ENCODE data around the gene INPP4B. TPM values are rescaled to one million over a fixed set of nuclear protein-coding genes. Genes with fewer than 3 reads are reported as not detected.
"Not testable (repeated sequence)": the region's sequence is repeated elsewhere in the genome, so short reads cannot be mapped to it uniquely, and the experiment has no call there.

The INPP4B gene
- total RNA-seq, 1 donor, result 46.9 TPM

DNA sequence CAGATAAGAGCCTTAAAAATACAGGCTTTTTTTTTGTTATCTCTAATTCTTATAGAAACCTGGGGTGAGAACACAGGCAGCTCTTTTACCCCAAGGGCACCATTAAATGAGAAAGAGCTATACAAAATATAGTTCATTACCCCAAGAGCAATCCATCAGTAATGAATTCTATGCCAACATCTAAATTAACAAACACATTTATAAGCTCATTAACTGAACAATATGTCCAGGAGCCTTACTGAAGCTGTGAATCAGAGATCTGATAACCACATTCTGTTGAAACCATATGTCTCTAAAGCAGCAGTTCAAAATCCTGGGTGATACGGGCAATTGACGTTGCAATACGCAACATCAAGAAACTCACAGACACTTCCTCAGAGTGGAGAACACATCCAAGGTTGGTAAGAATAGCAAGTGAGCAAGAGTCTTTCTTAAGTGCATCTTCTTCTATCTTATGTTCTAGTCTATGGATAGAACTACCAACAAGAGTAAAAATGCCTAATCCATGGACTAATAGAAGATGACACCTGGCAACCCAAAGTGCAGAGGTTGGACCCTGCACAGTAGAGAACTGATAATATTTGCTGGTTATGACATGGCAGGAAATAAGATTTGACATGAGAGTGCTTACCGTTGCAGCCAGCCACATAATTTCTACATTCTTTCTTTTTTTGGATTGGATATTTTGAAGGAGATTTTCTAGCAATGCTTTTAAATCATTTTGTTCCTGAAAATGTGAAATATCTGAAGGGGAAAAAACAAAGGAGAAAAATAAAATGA, 760.4 kb downstream of the INPP4B start:
- Histone ChIP-seq H3K27me3 (ENCODE audit: insufficient read depth, low read length) (no peaks in the 10 kb centered on the region), H3K9me3 (ENCODE audit: low read depth, low read length) (no peaks in the 10 kb centered on the region), H3K4me1 (ENCODE audit: insufficient read depth, low read length) (no peaks in the 10 kb centered on the region), H3K4me3 (ENCODE audit: low read length) (no peak overlapping the region)

DNA sequence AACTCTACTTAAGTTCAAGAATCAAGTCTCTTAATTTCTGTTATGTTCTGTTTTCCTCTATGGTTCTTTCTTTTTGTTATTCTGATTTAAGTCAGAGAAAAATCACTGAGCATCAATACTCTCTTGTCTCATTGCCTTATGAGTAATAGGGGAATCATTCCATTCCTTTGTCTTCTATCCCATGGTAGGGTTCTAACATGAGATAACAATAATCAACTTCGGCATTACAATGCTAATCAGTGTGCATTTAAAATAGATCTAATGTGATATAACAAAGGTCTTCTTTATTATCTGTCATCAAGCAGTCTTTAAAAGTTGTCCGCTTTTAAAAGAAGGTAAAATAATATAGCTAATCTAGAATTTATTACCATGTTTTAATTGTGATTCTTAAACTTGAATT, 762.8 kb downstream of the INPP4B start:
- no peaks in the 10 kb centered on the region for H3K27me3 ChIP-seq (ENCODE audit: insufficient read depth, low read length)
- H3K9me3 ChIP-seq (ENCODE audit: low read depth, low read length), result no peaks in the 10 kb centered on the region
- H3K4me1 ChIP-seq (ENCODE audit: insufficient read depth, low read length), result no peaks in the 10 kb centered on the region
- no peak overlapping the region for H3K4me3 ChIP-seq (ENCODE audit: low read length)

DNA sequence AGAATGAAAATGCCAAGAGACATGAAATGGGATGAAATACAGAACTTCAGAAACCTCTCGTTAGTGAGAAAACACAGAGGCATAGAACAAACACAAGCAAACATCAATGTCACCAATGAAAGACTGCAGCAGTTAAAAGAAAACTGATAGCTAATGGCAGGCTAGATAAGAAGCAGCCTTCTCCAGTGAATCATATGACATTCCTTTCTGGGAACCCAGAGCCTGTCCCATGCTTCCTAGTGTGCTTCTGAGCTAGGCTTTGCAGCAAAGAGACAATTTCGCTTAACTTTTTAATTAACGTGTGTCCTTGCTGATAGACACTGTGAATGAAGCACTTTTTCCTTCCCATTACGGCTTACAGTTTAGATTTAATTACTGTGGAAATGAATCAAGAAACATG, 765.1 kb downstream of the INPP4B start:
- Histone ChIP-seq H3K27me3 (ENCODE audit: insufficient read depth, low read length) (no peaks in the 10 kb centered on the region), H3K9me3 (ENCODE audit: low read depth, low read length) (no peaks in the 10 kb centered on the region), H3K4me3 (ENCODE audit: low read length) (no peak overlapping the region), H3K4me1 (ENCODE audit: insufficient read depth, low read length) (no peaks in the 10 kb centered on the region)

DNA sequence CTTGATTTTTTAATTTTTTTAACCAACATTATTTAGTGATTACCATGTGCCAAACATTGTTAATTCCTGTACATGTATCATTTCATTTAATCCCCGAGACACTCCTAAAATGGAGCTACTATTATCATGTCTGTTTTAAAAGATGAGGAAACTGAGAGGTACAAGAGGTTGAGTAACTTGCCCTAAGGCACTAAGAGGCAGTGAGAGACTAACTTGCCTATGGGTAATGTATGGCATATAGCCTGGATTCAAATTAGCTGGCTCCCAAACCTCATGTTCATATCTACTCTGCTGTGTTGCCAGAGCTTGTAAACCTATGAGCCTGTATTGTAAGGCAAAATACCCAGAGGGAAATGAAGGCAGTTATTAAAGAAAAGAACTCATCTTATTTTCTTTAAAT, 766.1 kb downstream of the INPP4B start:
- Histone ChIP-seq H3K27me3 (ENCODE audit: insufficient read depth, low read length) (no peaks in the 10 kb centered on the region), H3K4me3 (ENCODE audit: low read length) (no peak overlapping the region), H3K4me1 (ENCODE audit: insufficient read depth, low read length) (no peaks in the 10 kb centered on the region), H3K9me3 (ENCODE audit: low read depth, low read length) (no peaks in the 10 kb centered on the region)

DNA sequence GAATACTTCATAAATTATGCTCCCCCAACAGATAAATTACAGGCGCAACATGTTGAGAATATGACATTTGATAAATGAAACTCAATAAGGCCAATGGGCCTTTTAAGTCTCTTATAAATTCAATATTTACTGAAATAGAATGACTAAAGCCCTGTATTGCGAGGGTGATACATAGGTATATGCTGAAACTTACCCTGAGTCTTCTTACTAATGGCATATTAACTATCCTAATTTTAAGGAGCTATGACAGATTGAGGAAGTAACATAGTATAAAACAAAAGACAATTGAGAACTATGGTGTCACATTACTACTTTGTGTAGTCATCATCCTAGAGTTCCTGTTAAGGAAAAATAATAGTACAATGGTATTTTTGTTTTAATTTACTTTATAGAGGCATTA, 769.1 kb downstream of the INPP4B start:
- Histone ChIP-seq H3K4me1 (ENCODE audit: insufficient read depth, low read length) (no peaks in the 10 kb centered on the region), H3K4me3 (ENCODE audit: low read length) (no peak overlapping the region), H3K9me3 (ENCODE audit: low read depth, low read length) (no peaks in the 10 kb centered on the region), H3K27me3 (ENCODE audit: insufficient read depth, low read length) (no peaks in the 10 kb centered on the region)

DNA sequence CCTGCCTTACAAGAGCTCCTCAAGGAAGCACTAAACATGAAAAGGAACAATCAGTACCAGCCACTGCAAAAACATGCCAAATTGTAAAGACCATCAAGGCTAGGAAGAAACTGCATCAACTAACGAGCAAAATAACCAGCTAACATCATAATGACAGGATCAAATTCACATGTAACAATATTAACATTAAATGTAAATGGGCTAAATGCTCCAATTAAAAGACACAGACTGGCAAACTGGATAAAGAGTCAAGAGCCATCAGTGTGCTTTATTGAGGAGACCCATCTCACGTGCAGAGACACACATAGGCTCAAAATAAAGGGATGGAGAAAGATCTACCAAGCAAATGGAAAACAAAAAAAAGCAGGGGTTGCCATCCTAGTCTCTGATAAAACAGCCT, 777.8 kb downstream of the INPP4B start:
- H3K4me1 ChIP-seq (ENCODE audit: insufficient read depth, low read length); H3K9me3 ChIP-seq (ENCODE audit: low read depth, low read length); H3K27me3 ChIP-seq (ENCODE audit: insufficient read depth, low read length); H3K4me3 ChIP-seq (ENCODE audit: low read length): not testable (repeated sequence)

DNA sequence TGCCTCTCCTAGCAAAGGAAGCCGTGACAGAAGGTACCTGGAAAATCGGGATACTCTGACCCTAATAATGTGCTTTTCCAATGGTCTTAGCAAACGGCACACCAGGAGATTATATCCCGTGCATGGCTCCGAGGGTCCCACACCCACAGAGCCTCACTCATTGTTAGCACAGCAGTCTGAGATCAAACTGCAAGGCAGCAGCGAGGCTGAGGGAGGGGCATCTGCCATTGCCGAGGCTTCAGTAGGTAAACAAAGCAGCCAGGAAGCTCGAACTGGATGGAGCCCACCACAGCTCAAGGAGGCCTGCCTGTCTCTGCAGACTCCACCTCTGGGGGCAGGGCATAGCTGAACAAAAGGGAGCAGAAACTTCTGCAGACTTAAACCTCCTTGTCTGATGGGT, 779.5 kb downstream of the INPP4B start:
- H3K4me3 ChIP-seq (ENCODE audit: low read length); H3K27me3 ChIP-seq (ENCODE audit: insufficient read depth, low read length); H3K9me3 ChIP-seq (ENCODE audit: low read depth, low read length); H3K4me1 ChIP-seq (ENCODE audit: insufficient read depth, low read length): not testable (repeated sequence)

DNA sequence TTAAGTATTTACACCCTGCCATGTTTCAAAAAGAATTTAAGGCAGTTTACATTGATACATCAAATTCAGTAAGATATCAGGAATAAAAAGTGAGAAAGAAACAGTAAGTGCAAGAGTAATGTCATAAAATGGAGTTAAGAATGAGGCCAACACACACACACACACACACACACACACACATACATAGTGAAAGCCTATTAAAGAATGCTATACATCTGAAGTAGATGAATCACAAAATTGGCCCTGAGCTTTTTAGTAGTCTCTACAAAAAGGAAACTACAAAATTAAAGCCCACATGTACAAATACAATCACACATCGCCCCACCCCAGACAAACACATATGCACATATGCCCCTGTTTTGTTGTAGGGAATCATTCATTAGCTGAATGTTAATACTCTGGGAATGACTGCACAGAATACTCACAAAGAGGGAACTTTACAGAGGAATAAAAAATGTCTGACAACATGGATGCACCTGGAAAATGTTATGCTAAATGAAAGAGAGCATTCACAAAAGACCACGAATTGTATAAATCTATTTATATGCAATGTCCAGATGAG, 780.9 kb downstream of the INPP4B start:
- H3K4me1 ChIP-seq (ENCODE audit: insufficient read depth, low read length), result no peaks in the 10 kb centered on the region
- H3K27me3 ChIP-seq (ENCODE audit: insufficient read depth, low read length), result no peaks in the 10 kb centered on the region
- H3K4me3 ChIP-seq (ENCODE audit: low read length), result no peak overlapping the region
- H3K9me3 ChIP-seq (ENCODE audit: low read depth, low read length), result no peaks in the 10 kb centered on the region

DNA sequence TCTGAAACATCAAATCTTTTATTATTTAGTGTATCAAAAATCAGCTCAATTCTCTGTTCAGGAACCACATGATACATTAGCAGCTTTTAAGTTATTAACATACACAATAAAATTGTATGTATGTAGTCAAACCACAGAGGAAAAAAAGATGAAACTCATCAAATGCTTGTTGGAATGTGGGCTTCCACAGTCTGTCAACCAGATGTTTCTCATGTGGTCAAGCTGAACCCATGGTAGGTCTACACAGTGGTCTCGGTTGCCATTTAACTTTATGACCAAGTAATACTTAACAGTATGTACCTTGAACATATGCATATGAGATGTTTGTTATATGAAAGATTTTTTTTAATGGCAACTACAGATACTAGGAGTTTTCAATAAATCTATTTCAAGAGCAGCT, 781.9 kb downstream of the INPP4B start:
- H3K4me1 ChIP-seq (ENCODE audit: insufficient read depth, low read length), result no peaks in the 10 kb centered on the region
- H3K27me3 ChIP-seq (ENCODE audit: insufficient read depth, low read length), result no peaks in the 10 kb centered on the region
- H3K4me3 ChIP-seq (ENCODE audit: low read length), result no peak overlapping the region
- no peaks in the 10 kb centered on the region for H3K9me3 ChIP-seq (ENCODE audit: low read depth, low read length)

DNA sequence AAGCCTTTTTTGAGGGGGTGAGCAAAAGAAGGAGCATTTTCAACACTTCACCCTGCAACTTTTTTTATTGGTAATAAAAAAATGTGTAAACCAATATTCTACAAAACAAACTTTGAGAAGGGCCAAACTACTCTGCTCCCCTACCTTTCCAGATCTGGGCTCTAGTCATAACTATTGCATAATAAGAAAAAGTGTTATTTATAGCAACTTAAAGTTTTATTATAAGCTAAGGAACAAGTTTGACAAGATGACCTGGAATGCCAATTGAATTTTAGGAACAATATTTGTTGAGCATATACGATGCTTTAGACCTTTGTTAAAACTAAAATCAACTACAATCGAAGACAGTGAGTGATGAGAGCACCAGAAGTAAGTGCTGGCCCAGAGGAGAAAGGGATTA, 800.1 kb downstream of the INPP4B start:
- no peak overlapping the region for H3K4me3 ChIP-seq (ENCODE audit: low read length)
- H3K4me1 ChIP-seq (ENCODE audit: insufficient read depth, low read length), result no peaks in the 10 kb centered on the region
- no peaks in the 10 kb centered on the region for H3K27me3 ChIP-seq (ENCODE audit: insufficient read depth, low read length)
- H3K9me3 ChIP-seq (ENCODE audit: low read depth, low read length), result no peaks in the 10 kb centered on the region

DNA sequence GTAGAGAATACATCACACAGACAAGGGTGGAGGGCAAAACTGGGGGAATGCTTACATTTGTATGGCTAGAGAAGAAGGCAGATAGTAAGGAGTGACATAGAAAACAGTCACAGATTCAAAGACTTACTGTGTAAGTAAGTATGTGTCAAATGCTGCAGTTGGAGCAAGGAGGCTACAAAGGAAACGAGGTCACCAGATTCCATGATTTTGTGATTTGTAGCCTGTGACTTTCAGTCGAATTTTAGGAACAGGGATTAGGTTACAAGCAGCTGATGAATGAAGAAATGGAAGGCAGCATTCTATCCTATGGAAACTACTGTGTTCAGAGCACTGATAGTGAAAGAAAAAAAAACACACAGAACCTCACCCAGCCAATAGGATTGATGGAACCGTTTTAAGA, 801.8 kb downstream of the INPP4B start:
- Histone ChIP-seq H3K4me3 (ENCODE audit: low read length) (no peak overlapping the region), H3K4me1 (ENCODE audit: insufficient read depth, low read length) (no peaks in the 10 kb centered on the region), H3K27me3 (ENCODE audit: insufficient read depth, low read length) (no peaks in the 10 kb centered on the region), H3K9me3 (ENCODE audit: low read depth, low read length) (no peaks in the 10 kb centered on the region)

DNA sequence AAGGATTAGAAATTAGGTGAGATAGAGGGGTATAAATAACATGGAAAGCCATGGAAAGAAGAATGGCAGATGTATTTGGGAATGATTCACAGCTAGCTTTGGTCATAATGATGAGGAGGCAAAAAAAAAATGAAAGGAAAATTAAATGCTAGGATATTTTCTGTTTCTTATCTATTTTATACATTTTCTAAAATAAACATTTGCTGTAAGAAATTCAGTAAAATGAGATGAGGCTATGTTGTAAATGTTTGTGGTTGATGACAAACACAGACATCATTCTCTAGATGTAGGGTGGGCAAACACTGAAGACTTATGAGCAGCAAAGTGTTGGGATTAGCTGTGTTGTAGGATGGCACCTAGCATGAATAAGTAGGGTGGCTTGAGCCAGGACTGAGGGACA, 802.6 kb downstream of the INPP4B start:
- H3K9me3 ChIP-seq (ENCODE audit: low read depth, low read length), result no peaks in the 10 kb centered on the region
- H3K27me3 ChIP-seq (ENCODE audit: insufficient read depth, low read length), result no peaks in the 10 kb centered on the region
- H3K4me3 ChIP-seq (ENCODE audit: low read length), result no peak overlapping the region
- no peaks in the 10 kb centered on the region for H3K4me1 ChIP-seq (ENCODE audit: insufficient read depth, low read length)

DNA sequence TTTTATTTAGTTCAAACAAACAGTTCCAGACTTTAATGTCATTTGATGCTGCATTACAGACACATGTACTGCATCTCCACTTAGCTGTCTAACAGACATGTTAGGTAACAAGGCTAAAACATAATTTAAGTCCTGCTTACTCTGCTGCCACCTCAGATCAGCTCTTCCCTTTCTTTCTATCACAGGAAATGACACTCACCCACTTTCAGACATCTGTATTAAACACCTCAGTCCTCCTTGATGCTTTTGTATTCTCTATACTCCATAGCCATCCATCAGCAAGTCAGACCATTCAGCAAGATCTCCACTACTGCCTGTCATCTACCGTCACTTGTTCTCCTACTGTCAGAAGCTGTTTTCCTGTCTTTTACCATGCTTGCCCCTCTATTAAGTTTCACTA, 804.3 kb downstream of the INPP4B start:
- no peak overlapping the region for H3K4me3 ChIP-seq (ENCODE audit: low read length)
- no peaks in the 10 kb centered on the region for H3K9me3 ChIP-seq (ENCODE audit: low read depth, low read length)
- no peaks in the 10 kb centered on the region for H3K4me1 ChIP-seq (ENCODE audit: insufficient read depth, low read length)
- H3K27me3 ChIP-seq (ENCODE audit: insufficient read depth, low read length), result no peaks in the 10 kb centered on the region

DNA sequence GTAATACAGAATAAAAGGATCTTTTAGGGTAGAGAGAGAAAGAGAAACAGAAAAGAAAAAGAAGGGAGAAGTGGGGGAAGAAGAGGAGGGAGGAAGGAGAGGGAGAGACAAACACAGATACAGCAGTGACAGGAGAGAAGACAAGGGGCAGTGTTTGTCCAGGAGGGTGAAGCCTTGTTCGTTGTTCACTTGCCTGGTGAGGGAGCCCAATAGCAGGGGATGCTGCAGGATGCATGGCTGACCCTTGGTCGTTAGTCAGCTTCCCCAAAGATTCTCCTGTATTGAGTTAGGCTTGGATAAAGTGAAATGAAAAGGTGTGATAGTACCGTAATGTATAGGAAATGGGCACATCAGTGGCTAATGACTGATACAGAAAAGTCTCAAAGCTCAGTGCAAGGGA, 806.1 kb downstream of the INPP4B start:
- Histone ChIP-seq H3K4me3 (ENCODE audit: low read length) (no peak overlapping the region), H3K9me3 (ENCODE audit: low read depth, low read length) (no peaks in the 10 kb centered on the region), H3K4me1 (ENCODE audit: insufficient read depth, low read length) (no peaks in the 10 kb centered on the region), H3K27me3 (ENCODE audit: insufficient read depth, low read length) (no peaks in the 10 kb centered on the region)

DNA sequence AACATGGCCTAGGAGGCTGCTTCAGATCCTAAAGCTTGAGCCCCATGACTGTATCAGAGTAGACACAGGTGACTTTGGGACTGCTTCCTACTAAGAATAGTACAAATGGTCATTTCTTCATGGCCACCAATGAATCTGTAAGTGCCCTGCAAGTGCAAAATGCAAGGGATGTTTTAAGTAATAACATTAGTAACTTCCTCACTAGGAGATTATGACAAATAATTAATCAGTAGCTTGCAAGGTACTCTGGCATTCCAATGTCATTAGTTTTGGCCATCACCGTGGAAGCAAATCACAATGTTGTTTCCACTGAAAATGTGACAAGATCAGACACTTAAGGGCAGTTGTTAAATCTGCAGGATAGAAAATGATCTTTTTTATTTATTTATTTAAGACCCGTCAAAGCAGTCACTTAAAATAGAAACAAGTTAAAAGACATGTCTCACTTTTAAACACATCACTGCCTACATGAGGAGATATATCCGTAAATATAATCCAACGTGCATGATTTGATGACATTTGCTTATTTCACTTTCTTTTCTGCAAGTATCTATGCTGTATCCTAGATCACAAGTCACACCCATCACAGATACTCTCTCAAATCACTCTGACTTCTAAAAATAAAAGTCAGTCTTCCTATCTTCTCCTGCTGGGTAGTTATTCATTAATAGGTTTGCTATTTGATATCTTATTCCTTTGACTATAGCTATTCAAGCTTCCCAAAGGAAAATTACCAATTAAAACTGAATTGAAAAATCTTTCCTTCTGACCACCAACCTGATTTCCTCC, 809.1 kb downstream of the INPP4B start:
- Histone ChIP-seq H3K27me3 (ENCODE audit: insufficient read depth, low read length) (no peaks in the 10 kb centered on the region), H3K4me3 (ENCODE audit: low read length) (no peak overlapping the region), H3K4me1 (ENCODE audit: insufficient read depth, low read length) (no peaks in the 10 kb centered on the region), H3K9me3 (ENCODE audit: low read depth, low read length) (no peaks in the 10 kb centered on the region)

DNA sequence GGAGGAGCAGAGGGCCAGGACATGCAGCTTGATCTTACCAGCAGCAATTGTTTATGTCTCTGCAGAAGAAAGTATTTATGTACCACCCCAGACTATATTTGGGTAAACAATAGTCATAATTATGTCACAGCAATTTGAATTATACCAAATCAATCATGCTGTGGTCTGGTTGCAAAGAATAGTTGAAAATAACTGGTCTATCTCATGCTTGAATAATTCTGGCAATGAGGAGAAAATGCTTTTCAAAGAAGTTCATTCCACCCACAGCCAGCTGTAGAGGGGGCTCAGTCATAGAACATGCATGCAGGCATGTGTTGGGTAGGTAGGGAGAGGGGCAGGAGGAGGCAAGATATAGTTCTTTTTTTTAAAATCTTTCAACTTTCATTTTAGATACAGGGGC, 810.5 kb downstream of the INPP4B start:
- Histone ChIP-seq H3K4me3 (ENCODE audit: low read length) (no peak overlapping the region), H3K27me3 (ENCODE audit: insufficient read depth, low read length) (no peaks in the 10 kb centered on the region), H3K9me3 (ENCODE audit: low read depth, low read length) (no peaks in the 10 kb centered on the region), H3K4me1 (ENCODE audit: insufficient read depth, low read length) (no peaks in the 10 kb centered on the region)

All from mononuclear cell (primary cell).